Uterus (tissue), 2 donors: ENCODE measurements around the gene HS6ST3.

ENCODE experiments used
- POLR2A ChIP-seq, 2 donors: fragments of 450-650 bp; IDR thresholded peaks; one replicate each; pipeline ENCODE4 v1.6.1; 2016; ENCODE audit warnings: antibody characterized with exemption in 2 of 2, mild to moderate bottlenecking in 1 of 2, moderate library complexity in 1 of 2
- TF ChIP-seq, protein P1 (sequence below), 4 experiments: fragments of 200-600 bp in 2 of 4; fragments of 450-650 bp in 2 of 4; sonication (generic) in 2 of 4; IDR thresholded peaks; one replicate each; pipeline ENCODE4 v1.5.1; 2016 to 2019; ENCODE audit warnings: antibody characterized with exemption in 4 of 4, mild to moderate bottlenecking in 2 of 4, moderate library complexity in 1 of 4

DNA sequence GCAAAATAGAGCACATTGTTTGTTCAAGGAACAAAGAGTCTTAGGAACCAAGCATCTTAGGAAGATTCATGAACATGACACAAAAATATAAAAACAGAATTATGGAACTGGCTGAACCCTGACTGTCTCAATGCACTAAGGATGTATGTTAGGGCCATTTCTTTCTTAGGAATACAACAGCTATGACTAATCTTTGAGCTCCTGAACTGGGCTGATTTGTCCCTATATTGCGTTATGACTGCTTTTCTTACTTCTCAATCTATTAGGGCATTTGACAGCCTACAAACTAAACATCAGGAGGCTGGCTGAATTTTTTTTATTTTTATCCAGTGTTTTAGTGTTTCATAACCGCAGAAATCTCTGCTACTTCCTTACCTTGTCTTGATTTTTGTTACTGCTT lies 693.1 kb downstream of the HS6ST3 start:
- TF ChIP-seq, protein P1, sequence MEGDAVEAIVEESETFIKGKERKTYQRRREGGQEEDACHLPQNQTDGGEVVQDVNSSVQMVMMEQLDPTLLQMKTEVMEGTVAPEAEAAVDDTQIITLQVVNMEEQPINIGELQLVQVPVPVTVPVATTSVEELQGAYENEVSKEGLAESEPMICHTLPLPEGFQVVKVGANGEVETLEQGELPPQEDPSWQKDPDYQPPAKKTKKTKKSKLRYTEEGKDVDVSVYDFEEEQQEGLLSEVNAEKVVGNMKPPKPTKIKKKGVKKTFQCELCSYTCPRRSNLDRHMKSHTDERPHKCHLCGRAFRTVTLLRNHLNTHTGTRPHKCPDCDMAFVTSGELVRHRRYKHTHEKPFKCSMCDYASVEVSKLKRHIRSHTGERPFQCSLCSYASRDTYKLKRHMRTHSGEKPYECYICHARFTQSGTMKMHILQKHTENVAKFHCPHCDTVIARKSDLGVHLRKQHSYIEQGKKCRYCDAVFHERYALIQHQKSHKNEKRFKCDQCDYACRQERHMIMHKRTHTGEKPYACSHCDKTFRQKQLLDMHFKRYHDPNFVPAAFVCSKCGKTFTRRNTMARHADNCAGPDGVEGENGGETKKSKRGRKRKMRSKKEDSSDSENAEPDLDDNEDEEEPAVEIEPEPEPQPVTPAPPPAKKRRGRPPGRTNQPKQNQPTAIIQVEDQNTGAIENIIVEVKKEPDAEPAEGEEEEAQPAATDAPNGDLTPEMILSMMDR (IDR thresholded peaks at IDR 0.05): no peak
- no peak for TF ChIP-seq POLR2A (IDR thresholded peaks at IDR 0.05)
